ENCODE results near the gene SH3RF1. TPM values are rescaled to one million over a fixed set of nuclear protein-coding genes. Genes with fewer than 3 reads are reported as not detected.

SH3RF1 gene
- total and polyA plus RNA-seq, 4 donors, result 1.8 to 7.9 (median 3.5) TPM

GRCh38 chr4:169062897-169063244 lies 207.9 kb downstream of the SH3RF1 start:
- H3K4me3 ChIP-seq (ENCODE audit: low read depth in 1 of 3, low read length in 3 of 3), result no peak overlapping the region
- peak overlapping the region; percentile 60 to 86 for H3K27ac ChIP-seq (ENCODE audit: low read depth in 1 of 2, low read length in 2 of 2)
- no peaks in the 10 kb centered on the region for H3K27me3 ChIP-seq (ENCODE audit: control insufficient read depth in 4 of 4, insufficient read depth in 4 of 4, low read length in 3 of 4)

More at GRCh38 chr4:169062897-169063244, 207.9 kb downstream of the SH3RF1 start:
- Histone ChIP-seq H3K4me1 (ENCODE audit: control insufficient read depth in 4 of 4, insufficient read depth in 4 of 4, low read length in 3 of 4) (peaks cover 3 to 11% (median 9%) of the 10 kb centered on the region in 4 donors), H3K9ac (ENCODE audit: low read depth in 1 of 2, low read length in 2 of 2) (peak overlapping the region in 1 of 2 donors; percentile 44), H3K36me3 (ENCODE audit: control insufficient read depth in 4 of 4, insufficient read depth in 3 of 4, low read depth in 1 of 4, low read length in 3 of 4) (no peaks in the 10 kb centered on the region), H3K9me3 (ENCODE audit: control insufficient read depth in 4 of 4, low read length in 3 of 4) (no peaks in the 10 kb centered on the region)
- TF ChIP-seq REST (IDR thresholded peaks at IDR 0.05) (no peak), NR2F2 (IDR thresholded peaks at IDR 0.05) (no peak), CTCF (IDR thresholded peaks at IDR 0.05; ENCODE audit: low read depth, low read length, missing input control) (no peak), TAF1 (conservative IDR thresholded peaks at IDR 0.05) (no peak), FOXA2 (IDR thresholded peaks at IDR 0.05) (no peak), ZBTB33 (IDR thresholded peaks at IDR 0.05) (no peak), SP1 (IDR thresholded peaks at IDR 0.05) (no peak), FOXA1 (IDR thresholded peaks at IDR 0.05) (no peak), HNF4G (IDR thresholded peaks at IDR 0.05) (no peak), ATF3 (IDR thresholded peaks at IDR 0.05) (no peak), EGR1 (IDR thresholded peaks at IDR 0.05; ENCODE audit: low read depth in 2 of 2) (no peak), GABPA (IDR thresholded peaks at IDR 0.05 in 1 of 2, conservative IDR thresholded peaks at IDR 0.05 in 1 of 2) (no peak), JUND (IDR thresholded peaks at IDR 0.05) (no peak), RAD21 (IDR thresholded peaks at IDR 0.05) (no peak), HNF4A (conservative IDR thresholded peaks at IDR 0.05) (no peak)
- no peak for DNase-seq (ENCODE audit: low spot score)
- 50% methylated on average over 6 of the region's 6 CpGs for WGBS

Measured in liver (tissue), 9 donors.